Daoy (cell line): Measurements from ENCODE around the gene FANCC. TPM values are rescaled to one million over a fixed set of nuclear protein-coding genes. Genes with fewer than 3 reads are reported as not detected.

Experiments used
- DNase-seq: peaks from one replicate; pipeline ENCODE4 v3.0.0-alpha.2; 2015; ENCODE audit warnings: low read depth
- total RNA-seq: library from RNA; depleted of rRNA; stranded (reverse); fragments of >200 nt; shearing (Covaris generic); gene quantifications from 2 replicates; pipeline ENCODE4 v1.2.3, GENCODE V29; 2014

FANCC gene
- total RNA-seq, 1 experiment from 2014 or later = 23.9 TPM

DNA sequence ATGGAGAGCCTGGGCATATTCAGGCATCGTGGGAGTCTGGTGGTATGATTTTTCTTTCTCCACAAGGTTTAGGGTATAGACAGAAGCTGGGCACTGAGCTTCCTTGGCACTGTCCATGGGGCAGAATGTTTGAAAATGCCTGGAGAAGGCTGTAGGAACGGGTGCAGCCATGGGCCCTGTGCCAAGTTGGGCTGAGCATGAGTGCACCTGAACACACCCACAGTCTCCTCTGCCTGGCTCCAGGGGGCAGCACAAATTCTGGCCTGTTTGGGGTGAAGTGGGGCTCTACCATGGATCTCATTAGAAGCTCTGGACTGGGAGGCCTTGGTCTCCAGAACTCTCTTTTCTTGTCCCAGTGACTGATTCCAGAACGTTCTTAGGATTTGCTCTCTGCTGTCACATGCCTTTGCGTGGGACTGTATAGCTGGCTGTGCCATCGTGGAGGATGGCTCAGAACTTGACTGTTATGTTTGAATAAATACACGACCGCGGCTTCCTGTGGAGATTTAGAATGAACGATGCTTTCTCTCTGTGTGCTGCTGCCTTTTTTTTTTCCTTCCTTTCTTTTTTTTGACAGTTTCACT lies 229.8 kb downstream of the FANCC start:
- peak; percentile 73 for DNase-seq

DNA sequence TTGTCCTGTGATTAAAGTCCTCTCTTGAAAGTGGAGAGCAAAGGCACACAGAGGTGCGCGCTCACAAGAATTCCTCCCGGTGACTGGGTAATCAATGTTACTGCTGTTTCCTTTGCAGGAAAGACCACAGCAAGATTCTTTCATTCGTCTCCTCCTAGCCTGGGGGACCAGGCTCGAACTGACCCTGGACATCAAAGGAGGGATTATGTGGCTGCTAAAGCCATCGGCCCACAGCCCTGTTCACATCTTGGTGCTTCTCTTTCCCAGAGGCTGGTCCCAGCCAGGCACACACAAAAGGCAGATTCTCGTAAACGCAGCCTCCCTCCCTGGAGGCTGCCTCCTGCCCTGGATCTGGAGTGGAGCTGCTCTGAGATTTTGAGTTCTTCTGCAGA lies 230.9 kb downstream of the FANCC start:
- DNase-seq = no peak

DNA sequence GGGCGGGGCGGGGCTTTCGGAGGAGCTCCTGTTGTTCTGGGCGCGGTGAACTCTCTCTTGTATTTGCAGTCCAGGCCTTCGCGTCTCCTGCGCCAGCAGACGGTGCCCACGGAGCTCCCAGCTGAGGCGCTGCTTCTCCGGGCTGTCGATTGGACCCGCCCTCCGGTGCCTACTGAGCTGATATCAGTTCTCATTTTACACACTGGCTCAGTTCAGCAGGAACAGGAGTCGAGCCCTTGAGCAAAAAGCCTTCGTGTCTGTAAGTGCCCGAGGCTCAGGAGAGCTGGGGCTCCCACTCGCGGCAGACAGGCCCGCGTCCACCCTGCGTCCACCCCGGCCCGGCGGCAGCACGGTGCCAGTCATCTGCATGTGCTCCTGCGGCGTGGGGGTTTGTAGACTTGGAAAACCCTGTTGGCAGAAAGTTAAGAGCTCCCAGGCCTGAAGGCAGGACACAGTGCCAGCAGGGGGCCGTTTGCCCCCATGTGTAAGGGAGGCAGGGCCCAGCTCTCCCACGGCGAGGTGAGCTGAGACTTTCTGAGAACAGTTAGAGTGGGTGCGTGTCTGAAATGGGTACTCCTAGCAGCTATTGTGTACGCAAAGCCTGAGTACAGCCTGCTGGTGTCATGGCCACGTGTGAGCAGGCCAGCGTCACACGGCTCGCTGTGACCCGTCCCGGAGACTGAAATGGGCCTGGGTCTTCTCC lies 231.5 kb downstream of the FANCC start:
- DNase-seq = no peak

GRCh38 chr9:95085036-95085770 lies 232.3 kb downstream of the FANCC start:
- no peak for DNase-seq

DNA sequence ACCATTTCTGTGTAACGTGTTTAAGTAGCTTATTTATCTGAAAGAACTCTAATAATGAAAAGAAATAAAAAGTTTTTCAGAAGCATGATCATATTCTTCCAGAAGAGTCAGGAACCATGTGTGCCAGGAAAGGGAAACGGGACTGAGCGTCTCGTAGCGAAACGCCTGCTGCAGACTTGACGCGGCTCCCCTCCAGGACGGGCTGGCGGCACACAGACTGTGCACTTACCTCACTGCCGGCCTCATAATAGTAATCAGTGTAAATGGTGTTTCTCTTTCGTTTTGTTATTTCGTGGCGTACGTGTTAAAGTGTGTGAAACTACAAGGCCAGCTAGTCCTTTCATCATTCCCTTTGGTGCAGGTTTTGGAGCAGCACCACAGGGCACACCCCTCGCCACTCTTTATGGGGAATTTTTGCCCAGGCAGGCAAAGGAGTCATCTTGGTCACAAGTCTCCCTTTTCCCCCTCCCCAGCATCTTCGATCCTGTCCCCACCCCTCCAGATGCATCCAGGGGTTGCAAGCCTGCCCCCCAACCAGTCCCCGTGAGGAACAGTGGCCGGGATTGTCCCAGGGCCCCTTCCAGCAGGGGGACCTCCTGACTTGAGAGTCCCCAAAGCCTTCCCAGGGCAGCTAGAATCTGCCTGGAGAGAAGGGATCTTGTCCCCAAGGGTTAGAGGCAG lies 233.1 kb downstream of the FANCC start:
- DNase-seq = no peak

- DNase-seq = no peak
Measured at GRCh38 chr9:95083086-95083768, 234.3 kb downstream of the FANCC start.

GRCh38 chr9:95082401-95083084 lies 235.0 kb downstream of the FANCC start:
- DNase-seq = no peak

- no peak for DNase-seq
Measured at GRCh38 chr9:95081998-95082397, 235.5 kb downstream of the FANCC start.

DNA sequence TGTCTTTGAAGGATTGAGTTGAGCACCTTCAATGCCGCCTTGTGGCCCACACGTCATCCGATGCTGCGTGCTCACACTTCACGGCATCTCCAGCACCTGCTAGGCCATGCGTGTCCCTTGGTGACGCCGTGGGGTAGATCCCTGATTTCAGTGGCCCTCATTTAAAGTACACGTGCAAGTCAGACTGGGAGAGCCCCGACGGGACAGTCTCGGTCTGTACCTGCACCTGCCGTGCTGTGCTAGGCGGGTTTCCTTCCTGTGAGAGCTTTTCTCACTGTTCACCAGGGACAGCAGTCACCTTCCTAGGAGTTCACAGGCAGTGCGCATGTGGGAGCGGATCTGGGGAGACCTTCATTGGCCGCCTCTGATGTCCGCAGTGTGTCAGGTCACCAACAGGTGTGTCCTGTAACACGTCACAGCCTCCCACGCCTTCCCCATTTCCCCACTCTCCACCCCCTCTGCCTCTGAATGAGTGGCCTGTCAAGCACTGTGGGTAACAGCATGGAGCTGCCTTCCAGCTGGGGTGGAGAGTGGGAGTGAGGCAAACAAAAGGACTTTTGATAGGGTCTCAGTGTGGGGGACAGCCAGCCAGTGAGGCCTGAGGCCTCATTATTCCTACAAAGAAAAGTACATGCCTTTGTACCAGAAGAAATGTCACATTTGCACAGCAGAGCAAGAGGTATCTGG lies 236.4 kb downstream of the FANCC start:
- DNase-seq = no peak

- DNase-seq = no peak
Measured at GRCh38 chr9:95079461-95079860, 238.0 kb downstream of the FANCC start.

- no peak for DNase-seq
Measured at GRCh38 chr9:95078939-95079338, 238.6 kb downstream of the FANCC start.

DNA sequence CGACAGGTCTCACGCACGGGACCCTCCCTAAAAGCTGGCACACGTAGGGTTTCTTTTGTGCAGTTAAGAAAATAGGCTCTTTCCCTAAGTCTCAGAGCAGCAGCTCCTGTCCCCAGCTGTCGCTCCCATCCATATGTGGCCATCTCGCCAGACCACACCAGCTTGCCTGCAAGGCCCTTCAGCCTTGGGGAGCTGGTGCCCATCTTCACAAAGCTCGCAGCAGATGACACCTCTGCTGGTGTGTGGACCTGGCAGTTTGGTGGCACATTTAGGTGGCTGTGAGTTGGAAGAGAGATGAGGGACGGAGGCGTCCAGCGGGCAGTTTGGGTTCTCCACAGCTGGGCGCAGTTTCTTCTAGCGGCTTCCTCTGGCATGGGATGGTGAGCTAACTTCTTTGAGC lies 239.0 kb downstream of the FANCC start:
- no peak for DNase-seq

DNA sequence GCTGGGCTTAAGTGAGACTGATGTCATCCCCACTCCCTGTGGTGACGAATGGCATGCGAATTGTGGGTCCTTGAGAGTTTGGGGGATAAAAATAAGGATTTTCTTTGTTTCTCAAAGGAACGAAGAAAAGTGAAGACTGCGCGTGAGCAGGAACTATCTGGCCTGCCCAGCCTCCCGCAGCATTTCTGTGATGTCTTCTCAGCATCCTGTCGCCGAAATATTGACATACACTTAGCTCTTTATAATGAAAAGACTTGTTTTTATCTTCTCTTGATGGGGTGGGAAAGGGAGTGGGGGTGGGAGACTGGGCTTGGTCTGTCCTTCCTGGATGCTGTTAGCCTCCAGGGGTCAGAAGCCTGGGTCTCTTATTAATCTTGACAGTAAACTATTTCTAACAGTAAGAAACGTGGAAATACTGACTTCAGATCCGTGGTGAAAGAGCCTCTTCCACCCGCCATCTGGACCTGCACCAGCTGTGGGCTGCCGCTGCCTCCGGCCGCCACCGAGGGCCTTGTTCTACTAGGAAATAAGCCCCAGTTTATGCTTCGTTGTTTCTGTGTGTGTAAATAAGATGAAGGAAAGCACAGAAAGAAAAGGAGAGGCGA lies 239.6 kb downstream of the FANCC start:
- no peak for DNase-seq

GRCh38 chr9:95077053-95077765 lies 240.3 kb downstream of the FANCC start:
- no peak for DNase-seq

DNA sequence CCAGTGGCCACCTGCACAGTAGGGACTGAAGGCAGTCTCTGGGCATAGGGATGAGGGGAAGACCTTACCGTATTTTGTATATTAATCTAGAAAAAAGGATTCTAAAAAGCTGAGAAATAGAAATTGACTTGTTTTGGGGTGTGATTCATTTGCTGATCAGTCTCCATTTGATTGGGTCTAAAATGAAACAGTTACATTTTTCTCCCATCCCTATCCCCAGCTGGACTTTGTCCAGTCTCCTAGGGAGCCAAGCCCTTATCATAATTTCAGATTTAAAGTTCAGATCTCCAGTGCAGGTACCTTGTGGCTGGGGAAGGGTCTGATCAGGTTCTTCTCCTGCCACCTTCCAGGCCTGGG lies 240.8 kb downstream of the FANCC start:
- DNase-seq = no peak

GRCh38 chr9:95075700-95076099 lies 241.8 kb downstream of the FANCC start:
- DNase-seq = no peak

- DNase-seq = no peak
Measured at GRCh38 chr9:95074632-95075031, 242.9 kb downstream of the FANCC start.

DNA sequence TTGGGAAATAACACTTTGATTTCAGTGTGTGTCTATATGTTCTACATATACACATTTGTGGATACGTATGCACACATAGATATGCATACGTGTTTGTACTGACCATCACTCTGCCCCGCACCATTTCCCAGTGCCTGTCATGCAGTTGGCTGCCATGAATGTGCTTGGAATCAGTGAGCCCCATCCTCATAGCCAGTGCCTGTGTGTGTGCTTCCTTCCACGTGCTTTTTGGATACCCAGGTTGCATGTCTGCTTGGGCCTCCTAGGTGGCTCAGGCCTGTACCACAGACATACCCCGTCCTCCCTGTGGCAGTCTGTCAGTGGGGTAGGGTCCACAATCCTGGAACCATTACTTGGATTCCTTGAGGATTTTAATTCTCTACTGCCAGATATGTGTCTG lies 243.6 kb downstream of the FANCC start:
- no peak for DNase-seq

GRCh38 chr9:95073042-95073607 lies 244.4 kb downstream of the FANCC start:
- DNase-seq = no peak
